IPS DF 19.7 (cell line): ENCODE data around the gene SLC38A10.
"Not testable (repeated sequence)": the region's sequence is repeated elsewhere in the genome, so short reads cannot be mapped to it uniquely, and the experiment has no call there.

Source experiments
- DNase-seq: peaks from one replicate; pipeline ENCODE4 v3.0.0-alpha.2; 2013; ENCODE audit warnings: low read depth, low spot score

SLC38A10 gene

GRCh38 chr17:81312624-81313325 is 17.7 kb upstream of the SLC38A10 start:
- DNase-seq, result no peak

- no peak for DNase-seq
These were observed 16.8 kb upstream of the SLC38A10 start for GRCh38 chr17:81311946-81312345.

GRCh38 chr17:81310949-81311550 is 15.9 kb upstream of the SLC38A10 start:
- no peak for DNase-seq

DNA sequence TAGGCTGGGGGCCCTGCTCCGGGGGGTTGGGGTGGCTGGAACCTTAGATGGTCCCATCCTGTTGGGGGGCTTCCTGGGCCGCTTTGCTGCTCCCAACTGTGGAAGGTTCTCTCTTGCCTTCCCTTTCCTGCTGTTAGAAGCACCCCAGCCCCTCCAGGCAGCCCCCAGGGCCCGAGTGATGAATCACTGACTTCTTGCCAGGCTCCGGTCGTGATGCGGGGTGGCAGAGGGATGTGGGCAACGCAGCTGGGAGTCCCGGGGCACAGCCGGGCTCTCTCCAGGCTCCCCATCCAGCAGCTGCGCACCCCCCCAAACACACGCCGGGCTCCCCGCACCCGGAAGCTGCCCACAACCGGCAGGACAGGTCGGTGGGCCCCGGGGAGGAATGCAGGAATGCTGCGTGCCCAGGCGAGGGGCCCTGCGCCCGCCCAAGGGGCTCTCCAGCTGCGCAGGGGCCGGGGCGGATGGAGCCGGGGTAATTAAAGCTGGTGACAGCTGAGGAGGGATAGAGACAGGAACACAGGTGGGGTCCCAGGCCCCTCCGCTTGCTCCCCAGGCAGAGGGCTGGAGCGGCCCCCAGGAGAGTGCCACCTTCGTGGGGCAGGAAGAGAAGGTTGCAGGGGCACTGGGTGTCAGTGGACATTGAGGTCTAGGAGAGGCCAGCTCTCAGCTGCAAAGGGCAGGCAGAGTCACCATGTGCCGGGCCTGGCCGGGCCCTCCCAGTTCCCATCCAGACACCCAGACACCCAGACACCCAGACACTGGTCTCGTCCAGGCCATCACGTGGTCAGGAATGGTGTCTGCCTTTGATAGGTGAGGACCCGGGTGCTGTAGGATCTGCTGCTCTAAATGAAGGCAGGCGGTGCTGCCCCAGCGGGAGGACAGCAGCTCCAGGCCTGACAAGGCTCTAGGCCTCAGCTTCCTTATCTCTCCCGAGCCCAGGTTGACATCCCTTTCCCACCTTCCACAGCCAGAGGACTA is 15.0 kb upstream of the SLC38A10 start:
- DNase-seq, result no peak

GRCh38 chr17:81309140-81309858 is 14.2 kb upstream of the SLC38A10 start:
- DNase-seq, result no peak

- not testable (repeated sequence) for DNase-seq
These were observed 13.7 kb upstream of the SLC38A10 start for GRCh38 chr17:81308784-81309139.

- no peak for DNase-seq
These were observed 12.8 kb upstream of the SLC38A10 start for GRCh38 chr17:81307636-81308560.

GRCh38 chr17:81306898-81307510 is 11.9 kb upstream of the SLC38A10 start:
- DNase-seq, result no peak

DNA sequence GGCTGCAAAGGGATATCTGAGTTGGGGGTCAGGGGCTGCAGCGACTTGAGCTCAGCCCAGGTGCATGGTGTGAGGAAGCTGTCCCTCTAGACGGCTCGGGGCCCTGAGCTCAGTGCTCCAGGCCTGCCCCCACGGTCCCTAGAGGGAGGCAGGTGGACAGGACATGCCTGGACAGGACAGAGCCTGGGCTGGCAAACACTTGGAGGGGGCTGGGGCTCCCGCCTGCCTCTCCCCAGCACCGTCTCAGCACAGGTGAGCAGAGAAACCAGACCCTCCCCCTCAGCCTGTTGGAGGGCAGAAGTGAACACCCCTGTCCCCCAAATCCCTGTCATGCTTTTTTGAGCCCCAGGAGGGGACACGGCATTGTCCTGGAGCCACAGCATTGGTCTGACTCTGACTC is 11.4 kb upstream of the SLC38A10 start:
- no peak for DNase-seq

- no peak for DNase-seq
These were observed 10.0 kb upstream of the SLC38A10 start for GRCh38 chr17:81305051-81305630.

GRCh38 chr17:81304196-81305015 is 9.3 kb upstream of the SLC38A10 start:
- no peak for DNase-seq

DNA sequence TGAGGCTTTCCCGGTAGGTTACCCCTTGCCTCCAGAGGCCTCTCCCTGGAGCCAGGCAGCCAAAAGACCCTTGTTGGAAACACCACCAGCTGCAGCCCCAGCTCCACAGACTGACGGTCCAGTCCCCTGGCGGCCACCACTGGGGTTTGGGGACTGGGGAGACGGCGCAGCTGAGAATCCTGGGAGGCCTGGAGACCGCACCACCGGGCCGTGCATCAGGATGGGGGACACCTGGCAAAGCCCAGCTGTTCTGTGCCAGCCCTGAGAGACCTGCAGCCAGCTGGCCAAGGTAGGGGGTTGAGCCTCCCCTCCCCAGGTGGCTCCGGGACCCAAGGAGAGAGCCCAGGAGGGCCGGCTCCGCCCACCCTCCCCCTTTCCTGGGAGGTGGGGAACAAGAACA is 8.3 kb upstream of the SLC38A10 start:
- DNase-seq, result no peak

GRCh38 chr17:81302861-81303333 is 7.8 kb upstream of the SLC38A10 start:
- no peak for DNase-seq

DNA sequence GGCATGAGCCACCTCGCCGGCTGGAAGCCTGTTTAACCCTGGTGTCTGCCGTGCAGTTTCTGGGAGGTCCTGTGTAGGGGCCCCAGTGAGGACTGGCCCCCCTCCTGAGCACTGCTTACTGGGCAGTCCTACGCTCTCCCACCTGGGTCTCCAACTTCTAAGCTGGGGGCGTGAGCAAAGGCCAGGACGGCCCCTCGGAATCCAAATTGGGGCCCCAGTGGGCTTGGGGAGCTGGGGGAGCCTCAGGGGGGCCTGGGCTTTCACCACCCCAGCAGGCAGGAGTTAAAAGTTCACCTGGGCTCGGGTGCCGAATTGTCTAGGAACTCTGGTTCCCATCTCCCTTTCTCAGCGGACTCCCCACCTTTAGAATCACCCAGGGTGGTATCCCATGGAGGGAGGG is 7.2 kb upstream of the SLC38A10 start:
- DNase-seq, result no peak

DNA sequence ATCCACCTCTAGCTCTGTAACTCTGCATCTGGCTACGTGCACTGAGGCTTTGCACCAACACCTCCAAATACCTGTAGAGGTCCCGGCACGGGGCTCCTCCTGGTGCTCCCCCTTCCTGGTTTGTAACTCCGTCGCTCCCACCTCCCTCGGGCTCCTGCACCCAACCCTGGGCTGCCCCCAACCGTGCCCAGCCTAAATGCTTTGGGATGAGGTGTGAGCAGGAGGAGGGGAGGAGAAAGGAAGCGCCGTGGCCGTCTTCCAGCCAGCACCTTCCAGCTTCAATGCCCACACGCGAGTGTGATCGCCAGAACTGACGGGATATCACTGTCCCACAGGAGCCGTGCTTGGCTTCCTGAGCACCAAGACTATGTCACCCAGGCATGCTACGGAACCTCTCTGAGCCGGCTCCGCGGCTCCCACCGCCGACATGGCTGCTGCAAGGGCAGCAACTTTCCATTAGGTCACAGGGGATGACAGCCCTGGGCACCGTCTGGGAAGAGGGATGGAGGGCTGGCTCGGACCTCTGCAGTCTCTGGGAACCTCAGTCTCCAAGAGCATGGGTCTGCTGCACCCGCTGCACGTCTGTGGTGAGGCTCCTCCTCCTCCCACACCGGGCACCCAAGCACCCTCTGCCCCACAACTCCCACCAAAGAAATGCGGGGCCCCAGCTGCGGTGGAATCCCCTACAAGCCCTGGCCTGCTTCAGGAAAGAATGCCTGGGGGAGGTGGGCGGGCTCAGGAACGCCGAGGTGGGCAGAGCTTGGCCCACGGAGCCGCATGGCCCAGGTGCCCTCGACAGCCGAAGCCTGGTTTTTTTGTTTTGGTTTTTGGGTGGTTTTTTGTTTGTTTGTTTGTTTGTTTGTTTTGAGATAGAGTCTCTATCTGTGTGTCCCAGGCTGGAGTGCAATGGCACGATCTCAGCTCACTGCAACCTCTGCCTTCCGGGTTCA is 6.4 kb upstream of the SLC38A10 start:
- DNase-seq, result no peak

DNA sequence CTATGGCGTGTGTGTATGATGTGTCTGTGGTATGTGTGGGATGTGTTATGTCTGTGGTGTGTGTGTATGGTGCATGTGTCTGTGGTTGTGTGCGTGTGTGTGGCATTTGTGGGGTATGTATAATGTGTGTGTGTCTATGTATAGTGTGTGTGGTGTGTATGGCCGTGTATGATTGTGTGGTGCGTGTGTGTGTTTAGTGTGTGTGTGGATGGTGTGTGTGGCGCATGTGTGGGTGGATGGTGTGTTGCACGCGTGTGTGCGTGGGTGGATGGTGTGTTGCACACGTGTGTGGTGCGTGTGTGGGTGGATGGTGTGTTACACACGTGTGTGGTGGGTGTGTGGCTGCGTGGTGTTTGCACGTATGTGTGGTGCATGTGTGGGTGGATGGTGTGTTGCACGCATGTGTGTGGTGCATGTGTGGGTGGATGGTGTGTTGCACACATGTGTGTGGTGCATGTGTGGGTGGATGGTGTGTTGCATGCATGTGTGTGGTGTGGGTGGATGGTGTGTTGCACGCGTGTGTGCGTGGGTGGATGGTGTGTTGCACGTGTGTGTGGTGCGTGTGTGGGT is 5.6 kb upstream of the SLC38A10 start:
- no peak for DNase-seq

DNA sequence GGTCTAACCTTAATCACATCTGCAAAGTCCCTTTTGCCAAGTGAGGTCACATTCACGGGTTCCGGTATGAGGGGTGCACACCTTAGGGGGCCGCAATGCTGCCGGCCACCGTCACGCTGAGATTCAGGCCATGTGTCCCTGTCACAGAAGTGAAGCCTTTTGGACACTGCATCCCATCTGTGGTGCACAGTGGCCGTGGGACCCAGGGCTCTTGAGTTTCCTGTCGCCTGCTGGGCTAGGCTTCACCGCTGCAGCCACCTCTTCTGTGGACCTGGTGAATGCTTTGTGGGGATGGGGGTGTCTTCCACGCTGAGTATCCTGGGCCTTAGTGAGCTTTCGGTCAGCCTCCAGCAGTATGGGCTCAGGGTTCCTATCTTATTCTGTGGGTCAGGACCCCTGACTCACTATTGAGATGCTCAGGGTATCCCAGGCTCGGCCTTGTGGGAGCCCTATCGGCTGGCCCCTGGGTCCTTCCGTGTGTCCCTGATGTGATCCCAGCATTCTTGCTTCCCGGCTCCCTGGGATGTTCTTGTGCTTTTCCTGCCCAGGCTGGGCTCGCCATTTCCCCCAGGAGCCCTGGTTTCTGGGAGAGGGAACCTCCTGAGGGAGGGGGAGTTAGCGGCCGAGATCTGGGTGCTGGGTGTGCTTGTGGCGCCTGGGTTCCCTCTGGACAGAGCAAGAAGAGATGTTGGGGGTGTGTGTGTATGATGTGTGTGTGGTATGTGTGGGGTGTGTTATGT is 4.9 kb upstream of the SLC38A10 start:
- DNase-seq, result no peak
